ENCODE measurements around the gene BRD4. TPM values are rescaled to one million over a fixed set of nuclear protein-coding genes. Genes with fewer than 3 reads are reported as not detected.
"Not testable (repeated sequence)": the region's sequence is repeated elsewhere in the genome, so short reads cannot be mapped to it uniquely, and the experiment has no call there.

BRD4 gene
- total and polyA plus RNA-seq, 2 of the 13 experiments (the other 11 are each of a cell fraction or from before 2014, with no cell fraction given), result 10.5 to 11.4 TPM

DNA sequence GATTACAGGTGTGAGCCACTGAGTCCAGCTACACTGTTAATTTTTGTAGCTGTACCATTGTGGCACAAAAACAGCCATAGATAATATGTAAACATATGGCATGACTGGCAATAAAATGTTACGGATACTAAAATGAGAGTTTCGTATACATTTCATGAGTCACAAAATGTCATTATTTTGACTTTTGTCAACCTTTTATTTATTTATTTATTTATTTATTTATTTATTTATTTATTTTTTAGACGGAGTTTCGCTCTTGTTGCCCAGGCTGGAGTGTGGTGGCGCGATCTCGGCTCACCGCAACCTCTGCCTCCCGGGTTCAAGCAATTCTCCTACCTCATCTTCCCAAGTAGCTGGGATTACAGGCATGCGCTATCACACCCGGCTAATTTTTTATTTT, 9.0 kb upstream of the BRD4 start:
- H3K4me2 ChIP-seq (ENCODE audit: low read depth, low read length); H3K9ac ChIP-seq (ENCODE audit: insufficient read depth, low read depth, low read length); ATAC-seq; POLR2A ChIA-PET; FAIRE-seq; H4K20me1 ChIP-seq (ENCODE audit: insufficient read depth, low read length); H3K9me3 ChIP-seq (ENCODE audit: low read length); H3K79me2 ChIP-seq (ENCODE audit: insufficient read depth, low read length); DNase-seq (ENCODE audit: low spot score); CTCF ChIA-PET (ENCODE audit: low intra/inter-chr PET ratio, low total read pairs); in situ Hi-C loops (cut with HindIII; ENCODE audit: extremely low pct_ligation_motif_present, low pct_unique_long_range_greater_than_20kb); H2AFZ ChIP-seq (ENCODE audit: low read length); H3K4me3 ChIP-seq (replicated peaks in 1 of 3; ENCODE audit: insufficient read depth in 1 of 3, low read depth in 2 of 3, low read length in 3 of 3); H3K36me3 ChIP-seq (replicated peaks in 1 of 2; ENCODE audit: control insufficient read depth in 1 of 2, insufficient read depth in 2 of 2, low read length in 2 of 2); H3K4me1 ChIP-seq (ENCODE audit: insufficient read depth, low read length); H3K27me3 ChIP-seq (ENCODE audit: control insufficient read depth in 1 of 2, insufficient read depth in 2 of 2, low read length in 2 of 2); intact Hi-C loops (cut with micrococcal nuclease; ENCODE audit: unreplicated experiment); H3K27ac ChIP-seq (ENCODE audit: extremely low read length, insufficient read depth, low read length); BruUV-seq (replicated peaks): not testable (repeated sequence)
- 0 out of 2 replicates have a peak, but pooled peaks have one; percentile 10 for TF ChIP-seq NFE2L2 (IDR thresholded peaks at IDR 0.05; ENCODE audit: low read length)
- 97% methylated on average over 11 of the region's 11 CpGs for WGBS (ENCODE audit: low lambda C conversion rate)

DNA sequence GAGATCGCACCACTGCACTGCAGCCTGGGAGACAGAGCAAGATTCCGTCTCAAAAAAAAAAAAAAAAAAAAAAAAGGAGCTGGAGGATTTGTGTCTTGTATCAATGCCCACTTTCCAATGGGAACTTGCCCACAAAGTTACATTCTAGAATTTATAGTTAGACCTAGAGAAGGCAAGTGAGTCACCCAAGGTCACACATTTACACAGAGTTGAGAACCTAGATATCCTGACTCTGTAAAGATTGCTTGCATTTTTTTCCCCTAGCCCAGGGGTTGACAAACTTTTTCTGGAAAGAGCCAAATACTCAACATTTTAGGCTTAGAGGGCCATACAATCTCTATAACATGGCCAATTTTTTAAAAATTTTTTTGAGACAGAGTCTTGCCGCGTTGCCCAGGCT, 7.7 kb upstream of the BRD4 start:
- no TSS peak for BruUV-seq (replicated peaks)
- POLR2A ChIA-PET, result no interaction called here
- no peak for FAIRE-seq
- TF ChIP-seq MIXL1 (CRISPR knock-in tag; IDR thresholded peaks at IDR 0.05) (no peak), ZNF572 (CRISPR knock-in tag; IDR thresholded peaks at IDR 0.05) (no peak), ZNF850 (CRISPR knock-in tag; conservative IDR thresholded peaks at IDR 0.05) (no peak), ZNF354B (CRISPR knock-in tag; IDR thresholded peaks at IDR 0.05) (no peak), KLF12 (CRISPR knock-in tag; IDR thresholded peaks at IDR 0.05; ENCODE audit: borderline replicate concordance) (no peak), MLLT10 (CRISPR knock-in tag; IDR thresholded peaks at IDR 0.05) (no peak), RBM22 (optimal IDR thresholded peaks at IDR 0.05; ENCODE audit: low read length) (no peak), HNRNPK (IDR thresholded peaks at IDR 0.05; ENCODE audit: low read depth, low read length, poor library complexity, severe bottlenecking) (no peak), GTF3A (CRISPR knock-in tag; conservative IDR thresholded peaks at IDR 0.05) (no peak), MTF2 (CRISPR knock-in tag; IDR thresholded peaks at IDR 0.05; ENCODE audit: borderline replicate concordance) (no peak)
- TF ChIP-seq, protein P1, sequence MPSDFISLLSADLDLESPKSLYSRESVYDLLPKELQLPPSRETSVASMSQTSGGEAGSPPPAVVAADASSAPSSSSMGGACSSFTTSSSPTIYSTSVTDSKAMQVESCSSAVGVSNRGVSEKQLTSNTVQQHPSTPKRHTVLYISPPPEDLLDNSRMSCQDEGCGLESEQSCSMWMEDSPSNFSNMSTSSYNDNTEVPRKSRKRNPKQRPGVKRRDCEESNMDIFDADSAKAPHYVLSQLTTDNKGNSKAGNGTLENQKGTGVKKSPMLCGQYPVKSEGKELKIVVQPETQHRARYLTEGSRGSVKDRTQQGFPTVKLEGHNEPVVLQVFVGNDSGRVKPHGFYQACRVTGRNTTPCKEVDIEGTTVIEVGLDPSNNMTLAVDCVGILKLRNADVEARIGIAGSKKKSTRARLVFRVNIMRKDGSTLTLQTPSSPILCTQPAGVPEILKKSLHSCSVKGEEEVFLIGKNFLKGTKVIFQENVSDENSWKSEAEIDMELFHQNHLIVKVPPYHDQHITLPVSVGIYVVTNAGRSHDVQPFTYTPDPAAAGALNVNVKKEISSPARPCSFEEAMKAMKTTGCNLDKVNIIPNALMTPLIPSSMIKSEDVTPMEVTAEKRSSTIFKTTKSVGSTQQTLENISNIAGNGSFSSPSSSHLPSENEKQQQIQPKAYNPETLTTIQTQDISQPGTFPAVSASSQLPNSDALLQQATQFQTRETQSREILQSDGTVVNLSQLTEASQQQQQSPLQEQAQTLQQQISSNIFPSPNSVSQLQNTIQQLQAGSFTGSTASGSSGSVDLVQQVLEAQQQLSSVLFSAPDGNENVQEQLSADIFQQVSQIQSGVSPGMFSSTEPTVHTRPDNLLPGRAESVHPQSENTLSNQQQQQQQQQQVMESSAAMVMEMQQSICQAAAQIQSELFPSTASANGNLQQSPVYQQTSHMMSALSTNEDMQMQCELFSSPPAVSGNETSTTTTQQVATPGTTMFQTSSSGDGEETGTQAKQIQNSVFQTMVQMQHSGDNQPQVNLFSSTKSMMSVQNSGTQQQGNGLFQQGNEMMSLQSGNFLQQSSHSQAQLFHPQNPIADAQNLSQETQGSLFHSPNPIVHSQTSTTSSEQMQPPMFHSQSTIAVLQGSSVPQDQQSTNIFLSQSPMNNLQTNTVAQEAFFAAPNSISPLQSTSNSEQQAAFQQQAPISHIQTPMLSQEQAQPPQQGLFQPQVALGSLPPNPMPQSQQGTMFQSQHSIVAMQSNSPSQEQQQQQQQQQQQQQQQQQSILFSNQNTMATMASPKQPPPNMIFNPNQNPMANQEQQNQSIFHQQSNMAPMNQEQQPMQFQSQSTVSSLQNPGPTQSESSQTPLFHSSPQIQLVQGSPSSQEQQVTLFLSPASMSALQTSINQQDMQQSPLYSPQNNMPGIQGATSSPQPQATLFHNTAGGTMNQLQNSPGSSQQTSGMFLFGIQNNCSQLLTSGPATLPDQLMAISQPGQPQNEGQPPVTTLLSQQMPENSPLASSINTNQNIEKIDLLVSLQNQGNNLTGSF (CRISPR knock-in tag; IDR thresholded peaks at IDR 0.05), result no peak

More for the DNA sequence above, 7.7 kb upstream of the BRD4 start:
- ATAC-seq (no peak), DNase-seq (ENCODE audit: low spot score) (no peak)
- no peaks in the 10 kb centered on the region for H3K9me3 ChIP-seq (ENCODE audit: low read length)
- peaks cover 2% of the 10 kb centered on the region for H3K79me2 ChIP-seq (ENCODE audit: insufficient read depth, low read length)
- no peaks in the 10 kb centered on the region for H4K20me1 ChIP-seq (ENCODE audit: insufficient read depth, low read length)
- CTCF ChIA-PET (ENCODE audit: low intra/inter-chr PET ratio, low total read pairs), result no interaction called here
- H3K27ac ChIP-seq (ENCODE audit: extremely low read length, insufficient read depth, low read length), result no peak overlapping the region
- in situ Hi-C loops (cut with HindIII; ENCODE audit: extremely low pct_ligation_motif_present, low pct_unique_long_range_greater_than_20kb) (no loop called here), intact Hi-C loops (cut with micrococcal nuclease; ENCODE audit: unreplicated experiment) (no loop called here)
- WGBS (ENCODE audit: low lambda C conversion rate), result 98% methylated on average over 4 of the region's 4 CpGs
- no peak overlapping the region for H3K9ac ChIP-seq (ENCODE audit: insufficient read depth, low read depth, low read length)
- no peaks in the 10 kb centered on the region for H3K4me1 ChIP-seq (ENCODE audit: insufficient read depth, low read length)
- H3K4me2 ChIP-seq (ENCODE audit: low read depth, low read length), result no peak overlapping the region
- H3K36me3 ChIP-seq (replicated peaks in 1 of 2; ENCODE audit: control insufficient read depth in 1 of 2, insufficient read depth in 2 of 2, low read length in 2 of 2), result peaks cover 0 to 4% of the 10 kb centered on the region in 2 experiments; a peak in 1 of 5 replicates
- no peak overlapping the region for H3K4me3 ChIP-seq (replicated peaks in 1 of 3; ENCODE audit: insufficient read depth in 1 of 3, low read depth in 2 of 3, low read length in 3 of 3)
- no peaks in the 10 kb centered on the region for H3K27me3 ChIP-seq (ENCODE audit: control insufficient read depth in 1 of 2, insufficient read depth in 2 of 2, low read length in 2 of 2)
- H2AFZ ChIP-seq (ENCODE audit: low read length), result no peak overlapping the region
